AG08395 (cell line): ENCODE results near the gene RASGRF2.

Source experiments
- DNase-seq: peaks from one replicate; pipeline ENCODE4 v3.0.0; 2012; ENCODE audit warnings: mixed read lengths, low spot score

Gene RASGRF2

DNA sequence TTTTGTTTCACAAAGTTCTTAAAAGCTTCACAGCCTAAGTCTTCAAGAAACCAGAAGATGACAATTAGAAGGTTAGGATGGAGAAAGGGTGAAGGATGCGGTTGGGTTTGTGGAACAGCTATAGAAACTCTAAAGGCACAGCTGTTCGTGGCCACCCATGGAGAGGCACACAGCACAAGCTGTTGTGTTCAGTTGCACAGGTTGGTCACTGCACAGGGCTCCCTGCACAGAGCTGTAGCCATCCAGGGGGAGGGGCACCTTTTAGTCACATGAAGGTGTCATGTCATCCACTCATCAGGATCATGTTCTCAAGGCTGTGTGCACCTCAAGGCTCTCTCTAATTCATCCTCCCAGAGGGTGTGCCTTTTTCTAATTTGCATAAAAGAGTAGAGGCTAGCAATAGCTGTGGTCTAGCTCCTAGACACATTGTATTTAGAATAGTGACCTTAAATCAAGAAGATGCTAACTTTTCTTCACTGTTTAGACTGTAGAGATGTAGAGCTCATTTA lies 5.0 kb upstream of the RASGRF2 start:
- DNase-seq, result no peak

DNA sequence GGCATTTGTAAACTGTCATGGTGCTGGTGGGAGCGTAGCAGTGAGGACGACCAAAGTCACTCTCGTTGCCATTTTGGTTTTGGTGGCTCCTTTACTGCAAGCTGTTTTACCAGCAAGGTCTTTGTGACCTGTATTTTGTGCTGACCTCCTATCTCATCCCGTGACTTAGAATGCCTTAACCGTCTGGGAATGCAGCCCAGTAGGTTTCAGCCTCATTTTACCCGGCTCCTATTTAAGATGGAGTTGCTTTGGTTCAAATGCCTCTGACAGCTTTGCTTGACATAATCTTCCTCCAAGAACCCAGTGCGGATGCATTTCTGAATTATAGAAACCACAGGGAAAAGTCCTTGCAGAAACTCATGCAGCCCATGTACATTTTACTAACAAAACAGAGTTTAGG lies 3.9 kb upstream of the RASGRF2 start:
- no peak for DNase-seq

DNA sequence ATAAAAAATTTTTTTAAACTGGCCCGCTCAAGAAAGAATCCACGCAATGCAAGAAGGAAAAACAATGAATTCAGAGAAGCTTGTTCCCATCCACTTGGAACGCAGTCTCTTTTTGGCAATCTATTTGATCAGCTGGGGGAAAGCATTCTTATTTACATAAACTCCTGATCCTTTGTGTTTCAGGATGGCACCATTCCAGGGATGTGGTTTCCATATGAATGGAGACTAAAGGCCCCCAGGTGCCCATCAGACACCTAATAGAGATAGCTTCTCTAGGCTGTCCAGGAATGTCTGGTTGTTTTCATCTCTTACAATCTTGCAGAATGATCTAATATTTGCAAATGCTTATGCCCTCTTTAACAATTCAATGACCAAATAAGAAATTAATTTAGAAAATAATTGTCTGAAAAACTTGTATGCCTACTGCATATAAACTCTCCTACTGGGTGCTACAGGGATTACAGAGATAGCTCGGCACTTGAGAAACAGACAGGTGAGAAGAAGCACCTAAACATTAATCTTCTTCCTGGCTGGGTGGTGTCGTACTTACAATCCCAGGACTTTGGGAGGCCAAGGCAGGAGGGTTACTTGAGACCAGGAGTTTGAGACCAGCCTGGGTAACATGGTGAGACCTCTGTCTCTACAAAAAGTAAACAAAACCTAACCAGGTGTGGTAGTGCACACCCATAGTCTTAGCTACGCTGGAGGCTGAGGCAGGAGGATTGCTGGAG lies 3.0 kb upstream of the RASGRF2 start:
- DNase-seq, result no peak

DNA sequence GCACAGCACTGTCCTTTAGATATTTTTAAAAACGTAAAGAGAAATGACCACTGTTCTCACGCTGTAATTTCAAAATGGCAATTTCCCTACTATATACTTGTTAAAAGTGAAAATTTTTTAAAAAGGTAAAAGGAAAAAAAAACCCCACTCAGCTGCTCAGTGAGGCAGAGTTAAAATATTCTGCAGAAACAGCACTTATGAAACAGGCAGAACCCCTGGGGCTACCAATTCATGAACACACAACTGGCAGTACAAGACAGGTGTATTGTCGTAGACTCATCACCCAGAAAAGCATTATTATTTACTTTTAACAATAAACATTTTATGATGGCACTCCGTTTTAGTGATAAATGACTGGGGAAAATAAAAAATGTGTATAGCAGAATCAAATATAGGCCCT lies 1.5 kb upstream of the RASGRF2 start:
- no peak for DNase-seq

DNA sequence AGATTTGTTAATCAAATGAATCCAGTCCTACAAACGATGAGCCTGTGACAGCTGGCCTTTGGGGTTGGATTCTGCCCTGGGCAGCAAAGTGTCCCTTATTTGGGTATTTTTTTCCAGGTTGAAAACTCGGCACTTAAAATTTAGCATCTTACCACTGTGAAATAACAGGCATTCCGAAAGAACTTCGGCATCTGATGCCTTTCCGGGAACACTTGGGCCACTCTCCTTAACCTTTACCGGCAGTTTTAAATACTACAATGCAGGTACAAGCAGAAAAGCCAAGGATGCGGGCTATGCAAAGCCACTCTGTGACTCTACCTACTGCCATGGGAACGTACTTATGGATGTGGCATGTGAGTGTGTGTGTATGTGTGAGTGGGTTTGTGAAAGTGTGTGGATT lies 1.0 kb upstream of the RASGRF2 start:
- DNase-seq, result no peak

DNA sequence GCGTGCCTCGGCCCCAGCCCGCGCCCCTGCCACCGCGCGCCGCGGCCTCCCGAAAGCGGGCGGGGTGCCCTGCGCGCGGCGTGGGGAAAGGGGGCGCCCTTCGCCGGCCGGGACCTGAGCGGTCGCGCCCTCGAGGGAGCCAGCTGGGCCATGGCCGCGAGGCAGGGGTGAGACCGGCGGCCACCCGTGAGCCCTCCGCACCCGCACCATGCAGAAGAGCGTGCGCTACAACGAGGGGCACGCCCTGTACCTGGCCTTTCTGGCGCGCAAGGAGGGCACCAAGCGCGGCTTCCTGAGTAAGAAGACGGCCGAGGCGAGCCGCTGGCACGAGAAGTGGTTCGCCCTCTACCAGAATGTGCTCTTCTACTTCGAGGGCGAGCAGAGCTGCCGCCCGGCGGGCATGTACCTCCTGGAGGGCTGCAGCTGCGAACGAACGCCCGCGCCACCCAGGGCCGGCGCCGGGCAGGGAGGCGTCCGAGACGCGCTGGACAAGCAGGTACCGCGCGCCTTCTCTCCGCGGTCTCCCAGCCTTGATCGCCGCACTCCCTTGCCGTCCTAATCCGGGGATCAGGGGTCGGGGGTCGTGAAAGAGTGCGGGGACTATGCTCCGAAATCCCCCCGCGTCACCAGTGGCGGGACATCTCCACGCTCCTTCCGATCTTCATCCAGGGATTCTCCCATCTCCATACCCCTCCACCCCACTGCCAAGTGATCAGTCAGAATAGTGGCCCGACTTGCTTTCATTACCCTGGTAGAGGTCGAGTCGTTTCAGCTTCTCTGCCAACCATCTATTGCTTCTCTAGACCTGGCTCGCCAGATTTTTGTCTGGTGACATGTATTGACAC lies 590 bp downstream of the RASGRF2 start:
- no peak for DNase-seq

DNA sequence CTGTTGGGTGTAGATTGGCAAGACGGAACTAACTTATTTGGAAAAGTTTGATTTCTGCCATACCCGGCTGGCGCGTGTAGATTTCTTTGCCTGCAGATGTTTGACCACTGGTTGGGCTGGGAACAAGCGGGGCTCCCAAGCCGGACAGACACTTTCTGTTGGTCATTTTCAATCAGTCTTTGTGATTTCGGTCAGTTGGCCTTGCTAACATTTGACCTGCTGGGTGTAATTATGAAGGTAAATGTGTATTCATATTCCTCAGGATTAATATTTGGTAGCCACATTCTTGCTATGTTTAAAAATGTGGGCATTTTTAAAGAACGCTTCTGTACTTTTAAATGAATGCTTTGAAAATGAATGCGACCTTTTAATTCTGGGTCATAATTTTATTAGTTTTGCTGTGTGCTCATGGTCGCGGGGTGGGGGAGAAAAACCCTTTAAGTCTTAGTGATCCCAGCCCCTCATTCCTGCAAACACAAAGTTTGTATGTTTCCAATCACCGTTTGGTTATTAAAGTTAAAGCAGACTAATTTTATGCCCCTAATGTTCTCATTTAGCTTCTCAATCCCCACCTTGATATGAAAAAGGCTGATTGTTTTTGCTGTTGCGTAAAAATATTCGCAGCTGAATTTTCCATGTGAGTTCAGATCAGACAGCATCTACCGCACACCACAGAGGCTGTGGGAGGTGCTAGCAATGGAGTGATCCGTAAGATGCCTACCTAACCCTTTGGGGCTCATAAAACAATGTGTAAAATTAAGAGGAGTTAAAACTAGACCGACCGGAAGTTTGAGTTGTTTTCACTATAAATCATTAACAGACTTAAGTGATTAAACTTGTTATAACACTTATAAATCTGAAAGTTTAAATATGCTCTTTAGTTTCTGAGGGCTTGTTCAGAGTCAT lies 1.5 kb downstream of the RASGRF2 start:
- no peak for DNase-seq

DNA sequence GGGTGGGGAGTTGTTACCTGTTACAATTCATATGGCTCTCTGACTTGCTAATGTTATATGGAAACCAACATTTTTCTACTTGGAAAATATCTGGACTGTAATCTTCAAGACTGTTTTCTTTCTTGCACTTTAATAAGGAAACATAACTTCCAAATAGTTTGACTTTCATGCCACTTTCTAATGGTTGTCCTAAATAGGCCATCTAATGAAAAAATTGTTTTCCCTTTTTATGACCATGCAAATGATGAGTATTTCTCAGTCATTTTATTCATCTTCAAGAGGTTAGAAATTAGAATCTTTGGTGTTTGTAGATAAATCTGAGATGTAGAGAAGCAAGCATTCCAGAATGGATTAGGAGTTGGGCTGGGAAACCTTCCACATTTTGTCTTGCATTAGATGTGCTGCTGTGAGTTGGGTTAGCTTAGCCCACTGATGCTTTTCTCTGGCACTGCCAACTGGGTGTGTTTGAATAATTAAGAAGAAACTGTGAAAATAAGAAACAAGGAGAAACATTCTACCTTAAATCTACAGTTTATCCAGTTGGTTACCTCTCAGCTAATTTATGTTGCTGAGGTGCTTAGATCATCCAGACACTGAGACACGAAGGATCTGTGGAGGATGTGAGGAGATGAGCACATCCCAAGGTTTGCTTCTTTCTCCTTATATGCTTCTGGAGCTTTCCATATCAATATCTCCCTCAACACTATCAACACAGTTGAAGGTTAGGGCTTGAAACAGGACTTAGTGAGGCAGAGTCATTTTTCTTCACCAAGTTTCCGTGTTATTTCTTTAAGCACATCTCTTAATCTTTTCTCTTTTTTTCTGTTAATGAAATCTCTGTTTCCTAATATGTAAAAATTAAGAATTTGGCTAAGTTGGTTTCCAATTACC lies 2.7 kb downstream of the RASGRF2 start:
- DNase-seq, result no peak

DNA sequence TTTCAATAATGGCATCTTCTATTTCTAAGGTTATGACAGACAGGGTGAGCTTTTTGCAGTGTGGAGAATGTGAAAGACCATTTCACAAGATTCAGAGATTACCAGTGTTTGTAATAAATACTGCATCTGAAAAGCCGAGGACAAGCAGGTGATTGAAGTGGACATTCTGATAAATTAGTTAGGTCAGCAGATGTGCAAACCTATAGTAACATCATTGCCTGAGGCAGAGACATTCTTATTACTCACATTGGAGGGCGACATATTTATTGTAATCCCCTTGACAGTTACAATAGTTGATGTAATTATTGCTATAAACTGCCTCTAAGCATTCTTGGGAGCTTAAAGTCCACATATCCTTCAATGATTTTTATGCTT lies 3.3 kb downstream of the RASGRF2 start:
- DNase-seq, result no peak

DNA sequence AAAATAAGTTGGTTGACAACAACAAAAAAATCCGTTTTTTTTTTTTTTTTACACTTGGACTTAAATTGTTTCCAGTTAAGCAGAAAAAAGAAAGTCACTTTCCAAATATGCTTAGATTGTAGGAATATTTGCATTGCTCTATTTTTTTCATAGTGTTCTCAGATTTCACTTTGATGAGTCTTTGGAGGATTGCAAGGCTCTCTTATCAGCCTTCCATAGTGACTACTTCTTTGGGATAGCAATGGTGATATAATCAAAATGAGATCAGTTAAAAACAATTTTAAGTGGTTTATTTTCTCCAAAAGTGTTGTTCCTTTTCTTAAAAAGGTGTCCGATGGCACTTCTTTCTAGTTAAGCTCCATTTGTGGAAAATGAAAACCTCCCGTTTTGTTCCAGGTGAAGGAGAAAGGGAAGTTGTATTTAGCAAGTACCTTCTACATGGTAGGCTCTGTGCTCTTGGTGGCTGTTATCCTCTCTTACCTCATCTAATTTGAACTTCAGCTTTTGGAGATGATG lies 3.9 kb downstream of the RASGRF2 start:
- no peak for DNase-seq

DNA sequence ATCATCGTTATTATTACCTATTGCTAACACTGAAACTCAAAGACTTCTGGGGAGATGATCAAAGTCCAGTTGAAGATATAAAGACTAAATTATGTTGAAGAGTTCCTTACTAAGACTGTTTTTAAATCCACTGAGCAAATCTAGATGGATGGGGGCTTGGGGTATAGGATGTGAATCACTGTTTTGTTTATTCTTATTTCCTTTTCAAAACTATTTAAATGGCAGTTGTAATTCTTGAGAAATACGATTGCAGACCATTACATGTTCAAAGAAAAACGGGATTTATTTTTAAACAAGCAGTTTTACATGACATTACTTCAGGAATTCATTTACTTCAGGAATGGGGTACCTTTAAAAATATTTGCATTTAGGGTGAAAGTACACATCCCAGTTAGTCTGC lies 4.3 kb downstream of the RASGRF2 start:
- no peak for DNase-seq

DNA sequence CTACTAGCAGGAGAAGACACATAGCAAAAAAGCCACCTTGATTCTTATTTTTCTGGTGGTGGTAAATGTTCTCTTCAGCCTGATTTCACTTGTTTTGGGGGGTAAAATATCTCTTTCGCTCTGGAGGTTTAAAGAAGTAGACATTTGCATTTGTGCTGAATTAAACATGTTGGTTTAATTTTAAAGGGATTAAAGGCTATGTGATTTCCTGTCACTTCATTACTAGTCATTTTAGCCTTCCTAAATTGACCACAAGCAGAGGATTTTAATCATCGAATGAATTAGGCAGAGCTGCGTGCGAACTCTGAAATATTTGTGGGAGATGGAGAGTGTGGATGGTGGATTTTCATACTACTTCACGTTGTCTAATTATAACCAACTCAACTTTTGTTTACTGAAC lies 4.8 kb downstream of the RASGRF2 start:
- no peak for DNase-seq

DNA sequence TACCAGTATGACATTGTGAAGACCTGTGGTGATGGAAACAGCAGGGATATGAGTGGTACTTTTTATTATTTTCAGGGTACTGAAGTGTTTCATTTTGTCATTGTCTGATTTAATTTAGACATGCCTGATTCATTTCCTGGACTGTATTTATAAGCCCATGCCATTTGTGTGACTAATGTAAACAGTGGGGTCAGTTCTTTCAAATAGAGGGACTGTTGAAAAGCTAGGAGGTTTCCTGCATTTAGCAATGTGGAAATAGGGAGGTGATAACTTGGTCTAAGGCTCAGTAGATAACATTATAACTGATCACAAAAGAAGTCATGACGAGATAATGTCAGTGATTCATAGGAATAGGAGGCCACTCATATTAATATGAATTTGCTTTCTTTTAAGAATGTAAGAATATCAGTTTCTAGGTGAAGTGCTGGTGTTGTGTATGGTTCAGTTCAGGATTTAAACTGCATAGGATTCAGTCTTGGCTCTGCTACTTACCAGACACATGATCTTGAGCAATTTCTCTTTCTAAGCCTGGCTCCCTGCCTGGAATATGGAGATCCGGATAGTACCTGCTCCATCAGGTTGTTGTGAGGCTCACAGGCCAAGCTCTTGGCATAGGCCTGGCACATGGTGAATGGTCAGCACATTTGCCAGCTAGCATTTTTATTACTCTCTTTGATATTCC lies 7.5 kb downstream of the RASGRF2 start:
- DNase-seq, result peak; percentile 27

DNA sequence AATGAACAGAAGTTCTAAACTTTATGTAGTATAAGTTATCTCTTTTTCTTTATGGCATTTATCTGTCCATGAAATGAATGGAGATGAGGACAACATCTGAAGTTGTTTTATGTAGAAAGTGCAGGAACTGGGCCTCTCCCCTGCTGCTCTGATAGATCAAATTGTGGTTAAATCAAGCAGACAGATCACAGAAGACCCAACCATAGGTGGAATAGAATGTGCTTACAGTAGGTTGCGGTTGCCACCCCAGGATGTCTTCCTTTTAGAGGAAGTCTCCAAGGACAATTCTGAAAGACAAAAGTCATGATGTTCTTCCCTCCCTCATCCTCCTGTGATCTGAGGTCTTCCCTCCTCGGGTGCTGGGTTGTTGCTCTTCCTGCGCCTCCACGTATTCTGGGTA lies 12.9 kb downstream of the RASGRF2 start:
- DNase-seq, result no peak

DNA sequence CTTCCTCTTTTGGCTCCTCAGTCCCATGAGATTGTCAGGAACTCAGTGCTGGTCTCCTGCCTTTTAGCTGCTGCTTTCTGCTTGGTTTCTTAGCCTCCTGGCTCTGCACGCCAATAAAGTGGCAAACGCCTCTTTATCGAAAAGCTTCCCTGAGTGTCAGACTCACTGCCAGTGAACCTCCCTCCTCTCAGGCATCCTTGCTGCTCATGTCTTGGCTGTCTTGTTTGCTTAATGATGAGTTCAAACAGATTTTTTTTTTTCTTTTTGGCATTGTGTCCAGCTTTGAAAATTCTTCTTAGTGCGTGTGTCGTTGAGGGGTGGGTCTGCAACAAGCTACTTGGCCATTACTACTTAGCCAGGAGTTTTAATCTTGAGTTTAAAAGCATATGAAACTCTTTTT lies 14.9 kb downstream of the RASGRF2 start:
- no peak for DNase-seq

DNA sequence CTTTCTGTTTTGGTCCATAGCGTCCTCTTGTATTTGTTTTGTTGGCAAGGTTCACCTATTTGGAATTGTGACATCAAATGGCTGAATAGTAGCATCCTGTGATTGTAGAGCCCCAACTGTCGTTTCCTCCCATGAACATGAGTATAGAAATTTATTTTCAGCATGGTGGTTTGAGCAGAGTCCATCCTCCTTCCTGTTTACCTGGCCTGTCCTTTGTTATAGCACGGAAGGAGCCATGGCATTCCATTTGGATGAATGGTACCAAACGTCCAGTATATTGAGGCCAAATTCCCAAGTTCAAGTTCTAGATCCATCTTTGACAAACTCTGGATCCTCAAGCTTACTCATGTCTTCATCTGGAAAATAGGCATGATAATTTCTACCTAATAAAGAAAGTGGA lies 16.8 kb downstream of the RASGRF2 start:
- DNase-seq, result no peak

DNA sequence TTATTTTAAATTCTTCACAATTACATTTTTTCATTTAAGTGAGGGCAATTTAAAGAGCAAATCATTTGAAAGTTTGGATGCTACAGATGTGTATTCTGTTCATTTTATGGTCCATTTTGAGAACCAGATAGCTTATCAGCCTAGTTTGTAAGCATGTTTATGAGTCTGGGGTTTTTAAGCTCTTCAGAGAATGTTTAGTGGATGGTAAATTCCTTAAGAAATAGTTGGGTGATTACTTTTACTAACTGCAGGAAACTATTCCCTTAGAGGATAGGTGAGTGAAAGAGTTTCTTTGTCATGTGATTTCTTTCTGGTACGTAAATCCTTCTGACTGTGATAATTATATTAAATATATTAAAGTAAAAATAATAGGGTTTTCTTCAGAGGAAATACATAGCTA lies 17.6 kb downstream of the RASGRF2 start:
- no peak for DNase-seq

DNA sequence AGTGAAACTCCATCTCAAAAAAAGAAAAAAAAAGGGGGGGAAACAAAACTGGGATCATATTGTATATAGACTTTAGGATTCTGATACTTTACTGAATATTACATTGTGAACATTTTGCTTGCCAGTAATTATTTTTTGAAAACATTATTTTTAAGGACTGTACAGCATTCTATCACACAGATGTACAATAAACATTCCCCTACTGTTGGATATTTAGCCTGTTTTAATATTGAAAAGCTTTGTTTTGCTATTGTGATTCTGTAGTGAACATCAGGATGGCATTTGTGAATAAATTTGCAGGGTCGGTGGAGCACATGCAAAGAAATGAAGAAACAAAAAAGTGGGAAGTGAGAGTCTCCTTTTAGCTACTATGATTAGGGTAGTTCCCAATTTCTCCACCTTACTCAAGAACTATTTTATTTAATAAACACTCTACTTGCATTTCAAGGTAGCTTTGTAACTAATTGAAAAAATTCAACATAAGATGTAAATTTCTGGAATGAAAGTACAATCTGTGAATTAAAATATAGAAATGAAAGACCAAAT lies 18.7 kb downstream of the RASGRF2 start:
- DNase-seq, result no peak

DNA sequence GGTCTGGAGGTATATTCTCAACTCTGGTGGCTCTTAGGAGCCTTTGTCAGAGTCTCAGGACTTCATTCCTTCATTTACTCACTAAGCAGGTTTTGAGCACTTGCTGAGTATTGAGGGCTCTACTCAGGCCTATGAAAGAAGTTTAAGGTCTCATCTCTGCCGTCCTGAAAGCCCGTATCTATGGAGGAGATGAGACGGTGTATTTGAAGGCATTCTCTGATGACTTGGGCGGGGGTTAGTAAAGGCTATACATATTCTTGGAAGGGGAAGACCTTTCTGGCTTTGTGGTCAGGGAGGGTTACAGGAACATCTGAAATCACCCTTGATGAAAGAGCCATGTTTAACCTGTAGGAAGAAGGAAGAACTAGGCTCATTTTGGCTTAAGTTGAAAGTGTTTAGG lies 21.9 kb downstream of the RASGRF2 start:
- DNase-seq, result no peak

DNA sequence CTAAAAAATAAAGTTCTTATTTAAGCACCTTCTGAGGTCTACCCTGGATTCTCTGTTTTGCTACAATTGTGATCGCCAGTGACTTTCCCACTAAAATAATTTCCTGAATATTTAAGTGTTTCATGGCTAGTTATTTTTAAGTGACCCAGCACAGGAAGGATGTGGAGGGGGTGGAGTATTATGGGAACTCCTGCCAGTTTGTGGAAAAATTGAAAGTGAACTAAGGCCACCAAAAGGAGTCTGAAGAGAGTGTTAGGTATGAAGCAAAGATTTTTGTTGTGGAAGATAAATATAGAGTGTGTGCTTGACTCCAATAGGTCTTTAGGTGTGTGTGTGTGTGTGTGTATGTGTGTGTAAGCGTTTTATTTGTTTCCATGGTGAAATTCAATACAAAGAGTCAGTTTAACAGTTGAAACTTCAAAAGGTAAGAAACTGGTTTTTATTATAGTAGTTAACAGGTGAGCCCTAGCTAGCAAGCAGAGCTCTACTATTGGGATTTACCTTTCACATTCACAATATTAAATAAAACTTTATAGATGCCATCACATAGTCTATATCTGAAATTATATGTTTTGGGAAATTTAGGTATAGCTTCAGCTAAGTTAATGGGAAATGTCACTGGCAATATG lies 25.6 kb downstream of the RASGRF2 start:
- no peak for DNase-seq
